ENCODE measurements around the gene ANTXR1. TPM values are rescaled to one million over a fixed set of nuclear protein-coding genes. Genes with fewer than 3 reads are reported as not detected.
A peak's percentile ranks its signal among the peaks of the same experiment; 100 is the strongest.

ANTXR1 gene
- total and polyA plus RNA-seq, 2 experiments from 2014 or later = 24.0 to 36.0 TPM

GRCh38 chr2:69013840-69014821, 1.2 kb downstream of the ANTXR1 start:
- H3K27me3 ChIP-seq = no peaks in the 10 kb centered on the region
- DNase-seq (ENCODE audit: low read depth in 1 of 2, low spot score in 1 of 2) = peak; percentile 35 to 77
- H3K4me1 ChIP-seq (ENCODE audit: low read depth) = peaks cover 29% of the 10 kb centered on the region
- no peaks in the 10 kb centered on the region for H3K9me3 ChIP-seq (ENCODE audit: low read depth)
- peak overlapping the region; percentile 96 for H3K4me3 ChIP-seq
- peak; percentile 10 for TF ChIP-seq CTCF (IDR thresholded peaks at IDR 0.05; ENCODE audit: low read depth, low read length)
- H3K36me3 ChIP-seq = no peaks in the 10 kb centered on the region
- H3K27ac ChIP-seq = peak overlapping the region; percentile 13

- DNase-seq (ENCODE audit: low read depth in 1 of 2, low spot score in 1 of 2) = peak; percentile 24 to 68
- no peak for TF ChIP-seq CTCF (IDR thresholded peaks at IDR 0.05; ENCODE audit: low read depth, low read length)
- Histone ChIP-seq H3K36me3 (no peaks in the 10 kb centered on the region), H3K9me3 (ENCODE audit: low read depth) (no peaks in the 10 kb centered on the region), H3K27me3 (no peaks in the 10 kb centered on the region), H3K4me1 (ENCODE audit: low read depth) (peaks cover 32% of the 10 kb centered on the region), H3K4me3 (no peak overlapping the region), H3K27ac (no peak overlapping the region)
Measured at GRCh38 chr2:69017080-69017479, 4.1 kb downstream of the ANTXR1 start.

- Histone ChIP-seq H3K4me1 (ENCODE audit: low read depth) (peaks cover 32% of the 10 kb centered on the region), H3K27ac (peak overlapping the region; percentile 41), H3K36me3 (no peaks in the 10 kb centered on the region), H3K4me3 (no peak overlapping the region), H3K27me3 (no peaks in the 10 kb centered on the region), H3K9me3 (ENCODE audit: low read depth) (no peaks in the 10 kb centered on the region)
- TF ChIP-seq CTCF (IDR thresholded peaks at IDR 0.05; ENCODE audit: low read depth, low read length) = no peak
- peak in 1 of 2 donors; percentile 20 for DNase-seq (ENCODE audit: low read depth in 1 of 2, low spot score in 1 of 2)
Measured at GRCh38 chr2:69017835-69018234, 4.9 kb downstream of the ANTXR1 start.

- DNase-seq (ENCODE audit: low read depth in 1 of 2, low spot score in 1 of 2) = peak in 1 of 2 donors; percentile 11
- Histone ChIP-seq H3K4me1 (ENCODE audit: low read depth) (peaks cover 32% of the 10 kb centered on the region), H3K36me3 (no peaks in the 10 kb centered on the region), H3K4me3 (no peak overlapping the region), H3K9me3 (ENCODE audit: low read depth) (no peaks in the 10 kb centered on the region), H3K27ac (no peak overlapping the region), H3K27me3 (no peaks in the 10 kb centered on the region)
- no peak for TF ChIP-seq CTCF (IDR thresholded peaks at IDR 0.05; ENCODE audit: low read depth, low read length)
Measured at GRCh38 chr2:69018678-69019095, 5.7 kb downstream of the ANTXR1 start.

- Histone ChIP-seq H3K9me3 (ENCODE audit: low read depth) (no peaks in the 10 kb centered on the region), H3K4me3 (no peak overlapping the region), H3K4me1 (ENCODE audit: low read depth) (peaks cover 18% of the 10 kb centered on the region), H3K36me3 (no peaks in the 10 kb centered on the region), H3K27me3 (no peaks in the 10 kb centered on the region), H3K27ac (no peak overlapping the region)
- DNase-seq (ENCODE audit: low read depth in 1 of 2, low spot score in 1 of 2) = peak in 1 of 2 donors; percentile 18
- no peak for TF ChIP-seq CTCF (IDR thresholded peaks at IDR 0.05; ENCODE audit: low read depth, low read length)
Measured at GRCh38 chr2:69020496-69021426, 7.8 kb downstream of the ANTXR1 start.
